GM19193 (cell line): ENCODE measurements around the gene TGFBR2.

Experiments used
- POLR2A ChIP-seq: IDR thresholded peaks from 4 replicates; pipeline ENCODE4 v1.6.1; 2011; ENCODE audit not compliant: insufficient read depth, insufficient read length; ENCODE audit errors: extremely low read depth

Gene TGFBR2

DNA sequence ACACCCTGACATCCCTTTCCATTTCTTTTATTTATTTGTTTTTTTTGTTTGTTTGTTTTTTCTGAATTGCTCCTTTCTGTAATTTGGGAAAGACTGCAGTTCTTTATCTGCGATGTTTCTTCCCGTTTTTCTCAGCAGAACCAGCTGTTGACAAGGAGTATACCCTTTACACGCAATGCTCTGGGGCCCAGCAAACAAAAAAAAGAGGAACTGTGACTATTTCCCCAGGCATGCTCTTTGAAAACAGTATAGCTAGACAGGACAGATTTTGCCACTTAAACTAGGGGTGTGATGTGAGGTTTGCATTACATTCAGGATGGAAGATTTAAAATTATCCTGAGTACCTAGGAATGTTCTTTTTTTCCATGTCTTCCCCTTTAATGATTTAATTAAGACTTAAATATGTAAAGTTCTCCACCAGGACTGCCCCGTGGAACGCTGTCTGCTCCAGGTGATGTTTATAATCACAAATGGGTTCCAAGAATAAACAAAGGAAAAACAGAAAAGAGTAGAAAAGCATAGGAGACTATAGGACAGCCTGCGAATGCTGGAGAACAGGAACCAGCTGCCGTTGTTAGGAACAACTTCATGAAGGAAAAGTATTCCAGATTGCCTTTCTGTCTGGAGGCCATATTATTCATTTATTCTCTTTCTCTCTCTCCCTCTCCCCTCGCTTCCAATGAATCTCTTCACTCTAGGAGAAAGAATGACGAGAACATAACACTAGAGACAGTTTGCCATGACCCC is 43.3 kb downstream of the TGFBR2 start:
- no peak for TF ChIP-seq POLR2A

DNA sequence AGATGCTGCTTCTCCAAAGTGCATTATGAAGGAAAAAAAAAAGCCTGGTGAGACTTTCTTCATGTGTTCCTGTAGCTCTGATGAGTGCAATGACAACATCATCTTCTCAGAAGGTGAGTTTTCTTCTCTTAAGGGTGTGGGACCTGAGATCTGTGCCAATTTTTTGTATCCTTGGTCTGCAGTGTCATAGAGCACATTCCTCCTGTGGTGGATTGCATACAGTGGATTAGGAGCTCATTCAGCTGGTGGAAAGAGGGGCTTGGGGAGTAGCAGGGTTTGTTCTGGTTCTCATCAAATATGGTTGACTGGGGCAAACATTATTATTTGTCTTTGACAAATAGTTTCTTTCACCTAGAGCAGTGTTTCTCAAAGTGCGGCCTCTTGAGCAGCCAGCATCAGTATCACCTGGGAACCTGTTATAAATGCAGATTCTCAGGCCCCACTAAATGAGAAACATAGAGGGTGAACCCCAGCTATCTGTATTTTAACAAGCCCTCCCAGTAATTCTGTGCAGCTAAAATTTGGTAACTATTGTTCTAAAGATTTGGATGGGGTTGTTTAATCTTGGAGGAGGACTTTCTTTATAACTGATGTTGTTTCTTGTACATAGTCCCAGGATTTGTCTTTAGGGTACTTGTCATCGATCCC is 44.1 kb downstream of the TGFBR2 start:
- TF ChIP-seq POLR2A = no peak

DNA sequence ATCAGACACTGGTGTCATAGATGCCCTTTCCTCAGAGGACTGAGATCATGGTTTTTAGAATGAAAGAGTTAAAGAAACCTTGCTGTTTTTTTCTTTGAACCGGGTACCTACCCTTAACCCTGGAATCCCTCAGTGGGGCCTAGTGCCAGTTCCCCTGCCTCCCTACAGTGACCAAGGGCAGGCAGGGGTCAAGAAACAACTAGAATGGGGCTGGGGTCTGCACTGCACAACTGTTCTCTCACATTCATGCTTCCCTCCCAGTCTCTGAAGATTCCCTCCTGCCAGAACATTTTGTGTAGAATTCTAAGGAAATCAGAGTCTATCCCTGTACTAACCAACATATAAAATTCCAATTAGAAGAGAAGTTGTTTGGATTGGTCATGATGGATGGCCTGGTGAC is 47.9 kb downstream of the TGFBR2 start:
- no peak for TF ChIP-seq POLR2A

DNA sequence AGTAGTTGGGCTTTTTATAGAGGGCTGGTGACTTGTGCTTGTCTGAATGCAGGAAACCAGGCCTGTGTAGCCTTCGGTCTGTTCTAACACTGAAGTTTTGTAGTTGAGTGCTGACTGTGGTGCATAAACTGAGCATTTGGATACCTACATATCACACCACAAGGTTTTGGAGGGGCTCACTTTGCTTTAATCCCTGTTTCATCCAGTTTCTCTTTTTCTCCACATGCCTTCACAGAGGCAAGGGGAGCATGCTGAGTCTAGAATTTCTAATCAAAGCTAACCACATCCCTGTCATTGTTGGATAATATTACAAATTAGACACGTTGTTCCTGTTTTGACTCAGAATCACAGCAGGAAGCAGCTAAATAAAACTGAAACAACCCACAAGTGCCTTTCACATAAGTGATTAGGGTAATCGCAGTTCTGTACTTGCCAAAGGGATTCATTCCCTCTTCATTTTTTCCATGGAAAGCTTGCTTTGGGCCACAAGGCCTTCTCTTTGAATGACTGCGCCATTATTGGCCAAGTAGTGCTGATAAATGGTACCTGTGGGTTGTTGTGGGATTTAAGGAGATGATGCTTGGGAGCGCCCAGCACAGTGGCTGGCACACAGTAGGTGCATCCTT is 48.9 kb downstream of the TGFBR2 start:
- TF ChIP-seq POLR2A = no peak

DNA sequence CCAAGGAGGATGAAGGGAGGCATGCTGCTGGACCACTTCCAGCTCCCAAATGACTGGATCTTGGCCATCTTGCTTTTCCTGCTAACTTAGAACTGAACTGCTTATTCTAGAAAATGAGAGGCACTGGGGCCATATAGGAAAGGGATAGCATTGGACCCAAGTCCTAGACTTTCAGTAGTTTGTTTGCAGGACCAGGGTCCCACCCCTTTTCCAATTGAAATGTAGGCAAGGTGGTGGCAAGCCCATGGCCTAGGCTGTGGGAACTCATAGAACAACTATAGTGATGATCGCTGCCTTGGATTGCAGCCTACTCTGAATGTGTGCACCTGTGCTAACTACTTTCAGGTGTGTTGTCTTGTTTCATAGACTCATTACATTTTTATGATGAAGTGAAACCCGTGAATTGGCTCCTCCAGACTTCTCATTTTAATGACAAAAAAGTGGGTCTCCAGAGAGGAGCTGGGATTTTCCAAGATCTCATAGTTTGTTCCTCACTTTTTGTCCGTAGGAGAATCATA is 50.3 kb downstream of the TGFBR2 start:
- no peak for TF ChIP-seq POLR2A

DNA sequence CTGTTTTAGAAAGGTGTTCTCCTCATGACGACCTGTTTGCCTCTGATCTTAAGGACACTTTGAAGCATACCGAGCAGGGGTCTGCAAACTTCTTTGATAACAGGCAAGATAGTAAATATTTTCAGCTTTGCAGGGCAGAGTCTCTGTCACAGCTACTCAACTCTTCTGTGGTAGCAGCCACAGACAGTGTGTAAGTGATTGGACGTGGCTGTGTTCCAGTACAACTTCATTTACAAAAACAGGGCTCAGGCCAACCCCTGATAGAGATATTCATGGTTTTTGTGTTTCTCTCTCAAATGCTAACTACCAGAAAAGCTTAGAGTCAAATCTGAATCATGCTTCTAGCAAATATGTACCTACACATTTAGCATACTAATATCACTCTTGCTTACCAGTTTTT is 51.5 kb downstream of the TGFBR2 start:
- TF ChIP-seq POLR2A = no peak

DNA sequence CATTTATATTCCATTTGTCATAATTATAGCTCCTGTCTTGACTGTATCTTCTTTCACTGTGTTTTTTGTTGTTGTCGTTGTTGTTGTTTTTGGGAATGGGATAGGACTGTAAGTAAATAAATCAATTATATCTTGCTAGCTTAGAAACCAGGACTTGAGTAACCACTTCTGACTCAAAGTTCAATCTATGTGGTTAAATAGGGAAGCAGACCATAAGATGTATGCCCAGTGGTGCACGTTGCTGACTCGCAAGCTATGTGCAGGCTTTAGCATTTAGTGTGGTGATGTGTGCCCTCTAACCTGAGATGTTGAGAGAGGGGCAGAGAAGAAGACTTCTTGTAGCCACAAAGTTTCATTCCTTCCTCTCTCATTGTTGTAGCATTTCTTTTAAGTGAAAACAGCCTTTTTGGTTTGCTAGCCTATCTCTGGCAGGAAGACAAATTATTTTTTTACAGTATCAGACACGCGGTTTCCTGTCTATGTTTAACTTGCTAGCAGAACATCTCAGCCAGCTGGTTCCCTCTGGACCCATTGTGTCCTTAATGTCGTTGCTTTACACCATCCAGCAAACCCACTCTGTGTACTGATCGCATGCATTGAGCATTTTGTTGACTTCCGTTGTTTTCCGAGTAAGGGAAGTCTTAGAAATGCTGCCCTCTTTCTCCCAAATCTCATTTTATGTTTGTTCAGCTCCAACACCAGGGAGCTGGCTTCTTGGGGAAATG is 52.1 kb downstream of the TGFBR2 start:
- no peak for TF ChIP-seq POLR2A

DNA sequence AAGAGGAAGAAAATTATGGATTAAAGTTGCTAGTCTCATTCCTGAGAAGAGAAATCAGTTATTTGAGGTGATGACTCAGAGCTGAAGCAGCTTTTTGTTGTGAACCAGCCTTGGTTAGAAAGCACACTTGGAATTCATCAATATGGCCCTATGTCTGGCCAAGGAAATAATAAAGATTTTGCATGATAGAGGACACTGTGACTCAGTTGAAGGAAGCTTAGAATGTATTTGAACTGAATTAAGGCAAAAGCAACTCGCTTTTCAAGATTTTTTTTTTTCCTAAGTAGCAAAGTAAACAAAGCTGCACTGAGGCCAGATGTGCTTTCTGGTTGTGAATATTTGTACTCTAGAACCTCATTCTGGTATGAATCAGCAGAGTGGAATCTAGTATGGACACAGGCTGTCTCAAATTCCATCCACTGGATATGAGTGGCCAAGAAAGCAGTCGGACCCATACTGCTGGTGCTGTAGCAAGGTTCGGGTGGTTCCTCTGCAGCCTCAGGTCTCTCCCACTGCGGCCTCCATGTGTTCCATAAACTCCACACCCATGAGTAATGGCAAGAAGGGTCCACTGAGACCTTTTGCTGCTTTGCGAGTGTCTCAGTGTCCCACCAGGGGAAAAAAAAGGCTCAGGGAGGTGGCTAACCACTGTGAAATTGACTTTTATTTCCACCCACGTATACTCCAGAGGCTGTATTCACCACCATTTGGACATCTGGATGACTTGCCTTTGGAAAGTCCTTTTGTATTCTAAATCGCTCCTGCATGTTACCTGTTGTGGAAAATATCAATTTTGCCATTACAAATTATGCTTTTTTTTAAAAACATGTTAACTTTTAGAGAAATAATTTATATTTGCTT is 53.1 kb downstream of the TGFBR2 start:
- TF ChIP-seq POLR2A = no peak

DNA sequence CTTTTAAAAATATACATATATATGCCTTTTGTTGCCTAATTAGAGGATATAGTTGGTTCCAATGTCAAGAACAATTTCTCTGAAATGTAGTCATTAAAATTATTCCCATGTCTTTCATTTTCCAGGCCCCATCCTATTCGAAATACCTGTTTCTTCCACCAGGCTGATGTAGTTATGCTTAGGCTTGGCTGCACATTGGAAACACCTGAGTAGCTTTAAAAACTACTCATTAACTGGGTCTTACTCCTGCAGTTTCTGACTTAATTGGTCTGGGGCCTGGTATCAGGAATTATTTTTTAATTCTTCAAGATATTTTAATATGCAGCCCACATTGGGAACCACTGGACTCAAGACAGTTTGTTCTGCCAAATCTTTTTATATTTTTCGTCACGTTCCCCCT is 53.7 kb downstream of the TGFBR2 start:
- no peak for TF ChIP-seq POLR2A

DNA sequence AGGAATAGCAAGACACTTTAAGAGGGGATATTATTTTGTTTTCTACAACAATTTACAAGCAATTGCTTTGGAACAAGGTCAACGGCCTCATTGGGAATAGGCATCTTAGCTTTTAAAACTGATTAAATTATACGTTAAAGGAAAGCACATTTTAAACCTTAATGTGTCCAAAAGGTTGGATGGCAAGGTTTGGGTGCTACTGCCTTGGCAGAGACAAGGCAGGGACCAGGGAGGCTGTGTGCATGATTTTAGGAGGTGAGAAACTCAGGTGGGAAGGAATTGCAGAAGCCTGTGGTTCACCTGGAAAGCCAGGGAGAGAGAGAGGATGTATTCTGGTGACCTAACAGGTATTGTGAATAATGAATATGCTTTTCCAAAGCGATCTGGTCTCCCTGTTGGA is 54.3 kb downstream of the TGFBR2 start:
- TF ChIP-seq POLR2A = no peak

DNA sequence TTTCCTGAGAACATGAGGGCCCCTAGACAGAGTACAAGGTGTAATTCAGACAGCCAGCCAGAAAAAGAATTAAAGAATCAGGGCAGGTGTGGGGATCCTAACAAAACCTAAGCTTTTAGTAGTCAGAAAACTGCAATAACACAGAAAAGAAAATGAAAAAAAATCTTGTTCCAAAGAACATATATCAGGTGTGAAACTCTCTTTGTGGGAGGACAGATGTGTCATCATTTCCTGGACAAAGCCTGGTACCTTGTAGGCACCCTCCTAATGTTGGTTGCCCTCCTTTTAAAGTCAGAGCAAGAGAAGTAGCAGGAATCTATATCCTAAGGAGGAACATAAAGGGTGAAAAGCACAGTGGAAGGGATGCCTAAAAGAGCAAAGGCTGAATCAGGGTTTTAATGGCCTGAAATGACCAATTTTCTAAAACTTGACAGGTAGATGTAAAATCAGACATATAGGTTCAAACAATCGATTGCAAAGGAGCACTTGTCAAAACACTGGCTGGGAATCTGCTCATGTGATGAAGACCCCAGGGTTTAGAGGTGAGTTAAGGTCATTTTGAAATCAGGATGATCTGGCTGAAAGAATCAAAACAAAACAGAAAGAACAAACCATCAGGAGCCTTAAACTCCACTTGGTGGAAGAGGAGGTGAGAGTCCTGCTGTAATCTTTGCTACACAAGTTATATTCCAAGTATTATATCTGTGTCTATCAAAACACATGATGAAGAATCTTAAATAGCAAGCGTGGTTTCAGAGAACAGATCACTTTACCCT is 54.9 kb downstream of the TGFBR2 start:
- TF ChIP-seq POLR2A = no peak

DNA sequence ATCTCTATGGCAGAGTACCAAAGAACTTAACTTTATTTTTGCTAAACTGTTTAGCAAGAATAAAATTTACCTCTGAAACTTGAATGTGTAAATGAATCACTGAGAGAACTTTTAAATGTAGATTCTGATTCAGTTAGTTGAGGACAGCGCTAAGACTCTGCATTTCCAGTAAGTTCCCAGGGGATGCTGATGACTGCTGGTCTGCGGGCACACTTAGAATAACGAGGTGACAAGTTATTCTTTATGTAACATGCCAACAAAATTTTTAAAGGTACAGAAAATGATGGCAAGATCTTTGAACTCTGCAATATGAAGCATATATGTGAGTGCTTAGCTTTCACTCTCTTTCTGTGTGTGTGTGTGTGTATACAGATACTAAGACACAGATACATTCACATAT is 56.4 kb downstream of the TGFBR2 start:
- TF ChIP-seq POLR2A = no peak

DNA sequence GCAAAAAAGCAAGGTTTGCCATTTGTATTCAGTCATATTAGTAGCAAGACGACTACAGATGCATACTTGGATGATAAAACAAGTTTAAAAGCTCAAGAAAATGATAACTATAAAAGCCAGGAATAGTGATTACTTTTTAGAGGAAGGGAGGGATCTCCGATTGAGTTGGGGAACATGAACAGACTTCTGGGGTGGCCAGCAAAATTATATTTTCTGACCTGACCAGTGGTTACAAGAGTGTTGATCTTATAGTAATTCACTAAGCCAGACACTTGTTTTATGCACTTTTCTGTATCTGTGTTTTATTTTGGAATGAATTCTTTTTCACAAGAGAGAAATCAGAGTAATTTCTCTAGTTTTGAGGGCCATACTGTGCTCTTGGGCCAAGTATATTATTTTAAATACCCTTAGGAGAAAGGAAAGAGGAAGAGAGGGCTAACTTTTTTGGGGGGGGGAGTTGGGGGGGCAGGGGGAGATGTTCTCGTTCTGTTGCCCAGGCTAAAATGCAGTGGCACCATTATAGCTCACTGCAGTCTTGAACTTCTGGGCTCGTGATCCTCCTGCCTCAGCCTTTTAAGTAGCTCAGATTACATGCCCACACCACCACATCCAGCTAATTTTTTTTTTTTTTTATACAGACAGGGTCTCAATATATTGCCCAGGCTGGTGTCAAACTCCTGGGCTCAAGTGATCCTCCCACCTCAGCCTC is 57.3 kb downstream of the TGFBR2 start:
- no peak for TF ChIP-seq POLR2A
